Measurements from ENCODE around the gene TENM3. TPM values are rescaled to one million over a fixed set of nuclear protein-coding genes. Genes with fewer than 3 reads are reported as not detected.

TENM3 gene
- total and polyA plus RNA-seq, 2 donors (not counting 3 experiments of a cell fraction or from before 2014, with no cell fraction given), result 3.2 to 6.2 TPM

Small RNA genes lying within 50 kb of the gene (small RNA-seq; reads per million reads assigned to genes)
- gene RN7SKP67 (ENCODE audit: insufficient read depth, insufficient read length, low read depth, low replicate concordance) (not detected), gene RNU2-34P (ENCODE audit: insufficient read depth, insufficient read length, low read depth, low replicate concordance) (not detected)
